A549 (cell line): ENCODE results near the gene ZNF521.

ENCODE experiments used
- EP300 ChIP-seq, 2 experiments: fragments of >200 bp; sonication (Bioruptor Twin); formaldehyde crosslinking; IDR thresholded peaks; 2 replicates in 1 of 2; 3 replicates in 1 of 2; pipeline ENCODE4 v1.6.1; 2016 to 2017
- GATA3 ChIP-seq: IDR thresholded peaks from 2 replicates; pipeline ENCODE4 v1.6.1; 2012; ENCODE audit warnings: borderline replicate concordance
- HDAC2 ChIP-seq: fragments of 200-600 bp; sonication (generic); IDR thresholded peaks from 2 replicates; pipeline ENCODE4 v1.6.1; 2016
- POLR2A ChIP-seq: IDR thresholded peaks from 2 replicates; pipeline ENCODE4 v1.6.1; 2012; ENCODE audit warnings: mild to moderate bottlenecking, low read length
- RAD21 ChIP-seq, 2 experiments: fragments of >200 bp in 1 of 2; sonication (Bioruptor Twin) in 1 of 2; formaldehyde crosslinking in 1 of 2; IDR thresholded peaks in 1 of 2; conservative IDR thresholded peaks in 1 of 2; 2 replicates in 1 of 2; 3 replicates in 1 of 2; pipeline ENCODE4 v1.6.1; 2012 to 2018; ENCODE audit warnings: inconsistent platforms in 1 of 2
- TF ChIP-seq, protein P1 (sequence below): fragments of >200 bp; sonication (Bioruptor Twin); formaldehyde crosslinking; IDR thresholded peaks from 3 replicates; pipeline ENCODE4 v1.5.1; 2016

- no peak for TF ChIP-seq GATA3
- TF ChIP-seq, protein P1, sequence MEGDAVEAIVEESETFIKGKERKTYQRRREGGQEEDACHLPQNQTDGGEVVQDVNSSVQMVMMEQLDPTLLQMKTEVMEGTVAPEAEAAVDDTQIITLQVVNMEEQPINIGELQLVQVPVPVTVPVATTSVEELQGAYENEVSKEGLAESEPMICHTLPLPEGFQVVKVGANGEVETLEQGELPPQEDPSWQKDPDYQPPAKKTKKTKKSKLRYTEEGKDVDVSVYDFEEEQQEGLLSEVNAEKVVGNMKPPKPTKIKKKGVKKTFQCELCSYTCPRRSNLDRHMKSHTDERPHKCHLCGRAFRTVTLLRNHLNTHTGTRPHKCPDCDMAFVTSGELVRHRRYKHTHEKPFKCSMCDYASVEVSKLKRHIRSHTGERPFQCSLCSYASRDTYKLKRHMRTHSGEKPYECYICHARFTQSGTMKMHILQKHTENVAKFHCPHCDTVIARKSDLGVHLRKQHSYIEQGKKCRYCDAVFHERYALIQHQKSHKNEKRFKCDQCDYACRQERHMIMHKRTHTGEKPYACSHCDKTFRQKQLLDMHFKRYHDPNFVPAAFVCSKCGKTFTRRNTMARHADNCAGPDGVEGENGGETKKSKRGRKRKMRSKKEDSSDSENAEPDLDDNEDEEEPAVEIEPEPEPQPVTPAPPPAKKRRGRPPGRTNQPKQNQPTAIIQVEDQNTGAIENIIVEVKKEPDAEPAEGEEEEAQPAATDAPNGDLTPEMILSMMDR = no peak
- no peak for TF ChIP-seq HDAC2
- no peak for TF ChIP-seq RAD21 (conservative IDR thresholded peaks at IDR 0.05 in 1 of 2, IDR thresholded peaks at IDR 0.05 in 1 of 2)
- no peak for TF ChIP-seq EP300 (IDR thresholded peaks at IDR 0.05)
- TF ChIP-seq POLR2A = no peak
Observed at GRCh38 chr18:25075783-25076182, 276.2 kb downstream of the ZNF521 start.
